GM18508 (cell line): ENCODE measurements around the gene ADGRG1.

Source experiments
- ATAC-seq: cut with Tn5 transposase; IDR thresholded peaks from one replicate; pipeline ENCODE4 v1.9.1; 2021; ENCODE audit warnings: moderate number of reproducible peaks; ENCODE audit not compliant: insufficient read depth, unreplicated experiment

Gene ADGRG1

DNA sequence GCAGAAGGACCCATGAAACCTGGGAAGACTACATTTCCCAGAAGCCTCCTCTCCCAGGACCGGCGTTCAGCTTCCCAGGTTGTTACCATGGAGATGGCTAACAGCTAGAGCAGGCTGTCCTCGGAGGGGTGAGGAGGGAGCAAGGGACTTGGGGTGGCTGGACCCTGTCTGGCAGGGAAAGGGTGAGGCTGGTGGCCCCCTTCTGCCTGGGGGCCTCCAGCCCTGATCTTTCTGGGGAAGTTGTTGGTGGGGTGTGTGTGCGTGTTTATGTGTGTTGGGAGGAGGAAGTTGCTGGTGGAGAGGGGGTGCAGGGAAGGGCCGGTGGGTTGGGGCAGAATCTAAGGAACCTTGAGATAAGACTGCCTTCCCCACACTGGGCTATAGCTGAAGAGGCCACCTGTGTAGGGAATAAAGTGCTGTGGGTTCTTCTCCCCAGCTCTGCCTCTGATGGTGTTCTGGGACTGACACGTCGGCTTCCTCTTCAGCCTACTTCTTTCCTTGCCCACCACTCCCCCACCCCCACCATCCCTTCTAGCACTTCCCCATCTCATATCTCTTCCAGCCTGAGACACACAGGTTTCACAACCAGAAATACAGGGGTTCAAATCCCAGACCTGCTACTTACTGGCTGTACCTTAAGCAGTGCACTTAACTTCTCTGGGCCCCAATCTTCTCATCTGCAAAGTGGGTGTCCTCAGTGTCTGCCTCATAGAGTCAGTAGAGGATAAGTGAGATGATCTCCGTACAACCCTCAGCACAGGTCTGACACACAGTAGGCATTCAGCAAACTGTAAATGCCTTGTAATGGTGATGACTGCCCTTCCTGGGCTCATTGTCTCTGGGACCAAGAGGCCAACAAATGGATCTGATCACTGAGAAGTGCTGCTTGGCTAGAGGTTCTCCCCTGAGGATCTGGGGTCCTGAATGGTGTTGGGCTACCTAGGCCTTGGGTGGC lies 66.6 kb downstream of the ADGRG1 start, which contains the start of gene DRC7:
Gene DRC7 (plus strand): TSS at position 82 of the 955 bp plus-strand sequence. CDS start 3,144 bp downstream, outside the sequence.
- no peak for ATAC-seq

DNA sequence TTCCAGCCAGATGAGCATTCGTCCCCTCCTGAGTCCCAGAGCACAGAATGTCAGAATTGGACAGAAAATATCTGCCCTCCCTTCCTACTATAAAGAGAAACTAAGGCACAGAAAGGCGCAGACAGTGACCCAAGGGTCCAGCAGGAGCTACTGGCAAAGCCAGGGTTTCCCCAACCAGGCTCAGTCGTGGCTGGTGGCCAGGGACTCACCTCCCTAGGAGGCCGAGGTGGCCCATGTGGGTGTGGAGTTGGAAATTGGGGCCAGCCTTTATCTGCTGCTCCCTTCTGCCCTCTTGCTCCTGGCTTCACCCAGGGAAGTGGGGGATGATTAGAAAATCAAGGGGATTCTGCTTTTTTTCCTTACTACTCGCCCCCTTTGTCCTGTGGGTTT lies 67.2 kb downstream of the ADGRG1 start:
- ATAC-seq = no peak

DNA sequence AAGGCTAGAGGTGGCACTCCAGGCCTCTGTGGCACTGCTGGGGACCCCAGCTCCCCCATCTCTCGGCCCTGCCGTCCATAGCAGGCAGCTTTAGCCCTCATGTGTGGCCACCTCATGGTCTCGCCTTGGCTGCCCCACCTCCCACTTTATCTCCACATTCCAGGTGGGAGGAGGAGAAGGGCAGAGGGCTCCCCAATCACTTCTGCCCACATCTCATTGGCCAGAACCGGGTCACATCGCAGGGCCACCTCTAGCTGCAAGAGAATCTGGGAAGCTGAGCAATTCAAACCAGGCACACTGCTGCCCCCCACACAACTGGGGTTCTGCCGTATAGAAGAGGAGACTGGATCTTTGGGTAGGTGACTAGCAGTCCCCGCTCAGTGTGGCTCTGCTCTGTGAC lies 67.8 kb downstream of the ADGRG1 start:
- no peak for ATAC-seq

DNA sequence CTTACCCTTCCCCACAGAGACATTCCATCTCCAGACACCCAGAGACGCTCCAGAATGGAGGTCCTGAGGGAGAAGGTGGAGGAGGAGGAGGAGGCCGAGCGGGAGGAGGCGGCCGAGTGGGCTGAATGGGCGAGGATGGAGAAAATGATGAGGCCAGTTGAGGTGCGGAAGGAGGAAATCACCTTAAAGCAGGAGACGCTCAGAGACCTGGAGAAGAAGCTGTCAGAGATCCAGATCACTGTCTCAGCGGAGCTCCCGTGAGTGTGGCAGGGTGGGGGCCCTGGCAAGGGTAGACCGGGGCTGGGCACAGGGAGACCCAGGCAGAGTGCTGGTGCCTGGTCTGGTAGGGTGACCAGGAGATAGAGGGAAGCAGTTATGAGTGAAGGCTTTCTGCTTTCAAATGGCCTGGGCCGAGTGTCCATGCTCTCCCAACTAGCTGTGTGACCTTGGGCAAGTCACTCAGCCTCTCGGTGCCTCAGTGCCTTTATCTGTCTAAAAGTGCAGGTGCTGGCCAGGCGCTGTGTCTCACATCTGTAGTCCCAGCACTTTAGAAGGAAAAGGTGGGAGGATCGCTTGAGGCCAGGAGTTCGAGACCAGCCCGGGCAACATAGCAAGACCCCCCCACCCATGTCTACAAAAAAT lies 69.6 kb downstream of the ADGRG1 start:
- no peak for ATAC-seq

DNA sequence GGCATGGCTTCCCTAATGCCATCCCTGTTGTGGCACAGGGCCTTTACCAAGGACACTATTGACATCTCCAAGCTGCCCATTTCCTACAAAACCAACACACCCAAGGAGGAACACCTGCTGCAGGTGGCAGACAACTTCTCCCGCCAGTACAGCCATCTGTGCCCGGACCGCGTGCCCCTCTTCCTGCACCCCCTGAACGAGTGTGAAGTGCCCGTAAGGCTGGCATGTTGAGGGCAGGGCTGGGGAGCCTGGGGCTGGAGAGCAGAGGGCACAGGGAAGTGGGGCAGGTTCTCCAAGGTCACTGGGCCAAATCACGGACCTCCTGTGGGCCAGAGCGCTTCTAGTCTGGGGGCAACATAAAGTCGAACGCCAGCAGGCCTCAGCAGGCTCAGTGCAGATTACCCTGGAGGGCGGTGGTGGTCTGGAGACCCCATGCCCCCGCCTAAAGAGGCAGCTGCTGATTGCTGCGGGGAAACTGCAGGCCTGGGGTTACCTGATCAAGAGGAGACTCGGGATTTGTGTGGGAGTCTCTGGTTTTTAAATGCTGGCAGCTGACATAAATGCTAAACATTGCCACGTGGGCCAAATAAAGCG lies 70.5 kb downstream of the ADGRG1 start:
- no peak for ATAC-seq

DNA sequence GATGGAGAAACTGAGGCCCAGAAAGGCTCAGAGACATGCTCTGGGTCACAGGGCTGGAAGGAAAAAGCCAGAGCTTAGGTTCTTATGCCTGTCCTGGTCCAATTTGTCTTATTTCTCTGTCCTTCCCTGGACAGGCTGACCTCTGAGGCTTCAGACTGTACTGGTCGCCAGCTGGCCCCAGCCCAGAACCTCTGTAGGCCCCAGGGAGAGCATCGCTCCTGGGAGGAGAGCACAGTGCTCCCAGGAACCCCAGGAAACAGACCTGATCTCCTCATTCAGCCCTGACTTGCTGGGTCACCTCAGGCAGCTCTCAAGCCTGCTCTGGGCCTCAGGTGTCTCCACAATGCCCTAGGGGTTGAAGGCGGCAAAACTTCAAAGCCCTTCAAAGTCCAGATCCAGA lies 71.1 kb downstream of the ADGRG1 start:
- no peak for ATAC-seq

DNA sequence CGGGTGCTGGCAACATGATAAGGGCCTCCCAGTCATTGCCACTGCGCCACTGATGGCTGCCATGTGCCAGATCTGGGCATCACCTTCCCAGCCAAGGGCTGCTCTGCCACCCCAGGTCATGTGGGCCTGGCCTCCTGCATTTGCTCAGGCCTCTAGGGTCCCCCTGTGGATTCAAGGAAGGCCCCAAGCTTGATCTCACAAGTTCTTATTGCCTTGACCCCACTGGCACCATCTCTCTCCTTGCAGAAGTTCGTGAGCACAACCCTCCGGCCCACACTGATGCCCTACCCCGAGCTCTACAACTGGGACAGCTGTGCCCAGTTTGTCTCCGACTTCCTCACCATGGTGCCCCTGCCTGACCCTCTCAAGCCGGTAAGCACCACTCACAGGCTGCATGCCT lies 71.5 kb downstream of the ADGRG1 start:
- no peak for ATAC-seq

DNA sequence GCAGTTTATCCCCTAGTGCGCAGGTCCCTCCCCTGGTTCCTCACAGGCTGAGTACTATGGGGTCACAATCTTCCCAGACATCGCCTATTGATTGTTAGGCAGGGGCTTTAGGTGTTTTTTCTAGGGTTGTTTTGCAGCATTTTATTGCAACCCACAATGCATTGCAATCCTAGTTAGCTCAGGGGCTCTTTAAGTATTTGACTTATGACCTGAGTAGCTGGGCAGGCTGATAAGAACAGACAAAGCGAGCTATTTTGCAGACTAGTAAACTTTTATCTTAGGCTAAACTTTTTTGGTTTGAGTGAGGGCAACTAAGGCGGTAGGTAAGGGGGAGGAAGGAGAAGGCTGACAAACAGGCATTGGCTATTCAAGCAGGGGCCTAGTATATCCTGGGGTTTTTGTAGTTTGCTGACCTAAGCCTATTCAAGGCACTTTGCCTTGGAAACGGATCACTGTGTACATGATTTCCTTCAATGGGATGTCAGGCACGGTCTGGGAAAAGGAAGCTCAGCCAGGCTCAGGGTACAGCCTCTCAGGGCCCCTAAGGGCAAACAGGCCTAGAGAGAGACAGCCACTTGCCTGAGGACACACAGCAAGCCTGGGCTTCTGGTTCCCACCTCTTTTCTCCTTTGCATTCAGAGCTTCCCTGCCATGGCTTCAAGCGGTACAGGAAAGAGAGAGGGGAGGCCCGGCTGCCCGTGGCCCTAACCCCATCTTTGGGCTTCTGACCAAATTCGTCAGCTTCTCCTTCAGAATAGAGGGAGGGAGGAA lies 72.5 kb downstream of the ADGRG1 start:
- no peak for ATAC-seq

DNA sequence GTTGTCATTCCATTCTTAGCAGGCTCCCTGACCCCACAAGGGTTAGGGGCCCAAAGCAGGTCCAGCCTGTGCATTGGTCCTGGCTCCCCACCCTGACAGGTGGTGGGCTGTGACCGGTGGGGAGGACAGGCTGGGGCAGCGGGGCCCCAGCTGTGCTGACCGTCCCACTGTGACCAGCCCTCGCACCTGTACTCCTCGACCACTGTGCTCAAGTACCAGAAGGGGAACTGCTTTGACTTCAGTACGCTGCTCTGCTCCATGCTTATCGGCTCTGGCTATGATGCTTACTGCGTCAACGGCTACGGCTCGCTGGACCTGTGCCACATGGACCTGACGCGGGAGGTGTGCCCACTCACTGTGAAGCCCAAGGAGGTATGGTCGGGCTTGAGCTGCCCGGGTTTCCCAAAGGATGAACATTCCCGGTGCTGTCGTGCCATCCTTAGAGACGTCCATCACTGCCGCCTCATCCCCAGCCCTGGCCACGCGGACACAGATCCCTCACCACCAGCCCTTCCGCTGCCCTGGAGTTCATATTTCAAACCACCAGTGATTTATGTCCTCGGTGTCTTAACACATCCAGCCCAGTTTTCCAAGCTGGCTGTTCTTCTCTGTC lies 73.4 kb downstream of the ADGRG1 start:
- ATAC-seq = no peak

DNA sequence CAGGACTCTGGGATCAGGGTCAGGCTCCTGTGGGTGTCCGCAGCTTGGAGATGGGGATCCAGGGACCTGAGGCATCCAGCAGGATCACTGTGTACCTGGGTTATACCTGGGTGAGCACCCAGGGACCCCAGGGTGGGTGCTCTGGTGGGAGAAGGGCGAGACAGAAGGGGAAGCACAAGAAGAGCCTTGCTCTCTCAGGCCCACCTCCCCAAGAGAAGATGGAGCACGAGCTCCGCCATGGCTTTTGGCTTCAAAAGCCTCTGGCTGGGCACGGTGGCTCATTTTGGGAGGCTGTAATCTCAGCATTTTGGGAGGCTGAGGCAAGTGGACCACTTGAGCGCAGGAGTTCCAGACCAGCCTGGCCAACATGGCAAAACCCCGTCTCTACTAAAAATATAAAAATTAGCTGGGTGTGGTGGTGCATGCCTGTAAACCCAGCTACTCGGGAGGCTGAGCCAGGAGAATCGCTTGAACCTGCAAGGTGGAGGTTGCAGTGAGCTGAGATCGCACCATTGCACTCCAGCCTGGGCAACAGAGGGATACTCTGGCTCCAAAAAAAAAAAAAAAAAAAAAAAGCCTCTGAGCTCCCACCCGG lies 75.1 kb downstream of the ADGRG1 start:
- ATAC-seq = no peak

DNA sequence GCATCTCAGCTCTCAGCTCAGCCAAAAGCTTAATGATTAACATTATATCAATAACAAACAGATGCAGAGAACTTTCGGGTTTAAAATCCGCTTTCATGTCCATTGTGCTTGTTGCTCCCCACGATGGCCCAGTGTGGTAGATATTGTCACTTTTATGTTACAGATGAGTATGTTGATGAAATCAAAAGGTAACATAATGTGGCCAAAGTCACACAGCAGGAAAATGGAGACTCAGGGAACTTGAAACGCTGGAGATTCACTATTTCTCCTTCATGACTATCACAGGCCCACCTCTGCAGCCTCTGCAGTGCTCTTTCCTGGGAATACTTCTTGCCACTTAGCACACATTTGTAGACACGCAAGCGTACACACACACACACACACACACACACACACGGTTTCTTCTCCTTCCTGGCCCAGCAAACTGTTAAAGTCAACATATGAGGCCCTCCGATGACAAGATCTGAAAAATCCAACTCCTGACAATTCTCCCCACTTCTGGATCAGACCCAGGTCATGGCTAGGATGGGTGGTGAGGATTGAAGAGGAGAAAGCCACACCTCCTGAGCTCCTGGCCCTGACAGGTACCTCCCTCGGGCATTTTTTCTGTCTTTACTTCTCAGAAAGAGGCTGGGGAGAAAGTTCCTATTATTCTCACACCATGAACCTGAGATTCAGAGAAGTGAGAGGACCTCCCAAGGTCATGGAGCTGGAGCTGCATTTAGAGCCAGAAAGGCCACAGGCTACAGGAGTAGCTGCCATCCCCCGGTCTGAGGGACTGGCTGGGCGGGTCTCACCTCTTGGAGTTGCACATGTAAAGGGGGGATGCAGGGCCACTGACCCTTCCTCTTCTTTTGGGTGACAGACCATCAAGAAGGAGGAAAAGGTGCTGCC lies 75.8 kb downstream of the ADGRG1 start:
- no peak for ATAC-seq

DNA sequence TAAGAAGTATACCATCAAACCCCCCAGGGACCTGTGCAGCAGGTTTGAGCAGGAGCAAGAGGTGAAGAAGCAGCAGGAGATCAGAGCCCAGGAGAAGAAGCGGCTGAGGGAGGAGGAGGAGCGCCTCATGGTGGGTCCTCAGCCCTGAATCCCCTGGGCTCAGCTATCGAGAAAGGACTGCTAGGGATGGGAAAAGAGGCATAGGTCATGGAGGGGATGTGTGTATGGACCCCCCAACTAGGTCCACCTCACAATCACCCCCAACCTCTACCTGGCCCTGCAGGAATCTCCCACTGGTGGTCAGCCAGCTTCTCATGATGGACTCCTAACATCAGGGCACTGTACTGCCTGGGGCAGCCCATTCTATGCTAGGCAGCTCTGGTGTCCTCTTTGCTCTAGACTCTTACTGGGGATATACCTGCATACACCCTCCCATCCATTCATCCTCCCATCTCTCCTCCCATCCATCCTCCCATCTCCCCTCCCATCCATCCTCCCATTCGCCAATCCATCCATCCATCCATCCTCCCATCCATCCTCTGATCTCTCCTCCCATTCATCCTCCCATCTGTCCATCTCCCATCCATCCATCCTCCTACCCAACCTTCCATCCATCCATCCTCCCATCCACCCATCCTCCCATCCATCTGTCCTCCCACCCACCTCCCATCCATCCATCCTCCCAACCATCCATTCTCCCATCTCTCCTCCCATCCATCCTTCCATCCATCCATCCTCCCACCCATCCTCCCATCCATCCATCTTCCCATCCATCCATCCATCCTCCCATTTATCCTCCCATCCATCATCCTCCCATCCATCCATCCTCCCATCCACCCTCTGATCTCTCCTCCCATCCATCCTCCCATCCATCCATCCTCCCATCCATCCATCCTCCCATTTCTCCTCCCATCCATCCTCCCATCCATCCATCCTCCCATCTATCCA lies 76.7 kb downstream of the ADGRG1 start:
- no peak for ATAC-seq

DNA sequence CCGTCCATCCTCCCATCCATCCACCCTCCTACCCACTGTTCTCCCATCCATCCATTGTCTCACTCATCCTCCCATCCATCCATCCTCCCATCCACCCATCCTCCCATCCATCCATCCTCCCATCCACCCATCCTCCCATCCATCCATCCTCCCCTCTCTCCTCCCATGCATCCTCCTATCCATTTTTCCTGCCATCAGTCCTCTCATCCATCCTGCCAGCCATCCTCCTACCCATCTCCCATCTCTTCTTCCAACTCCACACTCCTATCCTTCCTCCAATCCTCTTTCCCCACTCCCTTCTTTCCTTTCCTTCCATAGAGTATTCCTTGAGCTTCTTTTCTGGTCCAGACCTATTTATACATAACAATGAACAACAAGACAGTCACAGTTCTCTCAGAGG lies 78.3 kb downstream of the ADGRG1 start:
- no peak for ATAC-seq

DNA sequence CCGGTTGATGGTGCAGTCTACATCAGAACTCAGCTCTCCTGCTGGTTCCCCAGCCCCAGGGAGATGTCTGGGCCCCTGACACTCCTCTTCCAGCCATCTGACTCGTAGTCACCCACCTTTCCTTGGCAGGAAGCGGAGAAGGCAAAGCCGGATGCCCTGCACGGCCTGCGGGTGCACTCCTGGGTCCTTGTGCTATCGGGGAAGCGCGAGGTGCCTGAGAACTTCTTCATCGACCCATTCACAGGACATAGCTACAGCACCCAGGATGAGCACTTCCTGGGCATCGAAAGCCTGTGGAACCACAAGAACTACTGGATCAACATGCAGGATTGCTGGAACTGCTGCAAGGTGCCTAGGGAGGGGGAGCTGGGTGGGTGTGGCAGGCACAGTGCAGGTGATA lies 78.9 kb downstream of the ADGRG1 start:
- ATAC-seq = no peak

DNA sequence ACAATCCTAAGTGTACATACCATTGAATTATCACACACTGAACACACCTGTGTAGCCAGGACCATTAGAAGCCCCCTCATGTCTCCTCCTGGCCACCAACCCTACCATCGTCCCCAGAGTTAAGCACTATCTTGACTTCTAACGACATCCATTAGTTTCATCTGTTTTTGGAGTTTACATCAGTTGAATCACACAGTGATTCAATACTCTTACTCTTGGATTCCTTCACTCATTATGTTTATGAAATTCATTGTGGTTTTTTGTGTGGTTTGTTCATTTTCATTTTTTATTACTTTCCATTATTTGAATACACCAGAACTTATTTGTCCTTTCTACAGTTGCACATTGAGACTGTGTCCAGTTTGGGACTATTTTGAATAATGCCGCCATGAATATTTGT lies 79.7 kb downstream of the ADGRG1 start:
- no peak for ATAC-seq

DNA sequence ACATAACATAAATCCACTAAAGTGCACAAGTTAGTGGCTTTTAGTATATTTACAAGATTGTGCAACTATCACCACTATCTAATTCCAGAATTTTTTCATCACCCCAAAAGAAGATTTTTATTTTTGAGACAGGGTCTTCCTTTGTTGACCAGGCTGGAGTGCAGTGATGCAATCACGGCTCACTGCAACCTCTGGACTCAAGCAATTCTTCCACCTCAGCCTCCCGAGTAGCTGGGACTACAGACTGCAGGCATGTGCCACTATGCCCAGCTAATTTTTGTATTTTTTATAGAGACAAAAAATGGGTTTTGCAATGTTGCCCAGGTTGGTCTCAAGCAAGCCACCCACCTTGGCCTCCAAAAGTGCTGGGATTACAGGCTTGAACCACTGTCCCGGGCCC lies 81.2 kb downstream of the ADGRG1 start:
- ATAC-seq = no peak

DNA sequence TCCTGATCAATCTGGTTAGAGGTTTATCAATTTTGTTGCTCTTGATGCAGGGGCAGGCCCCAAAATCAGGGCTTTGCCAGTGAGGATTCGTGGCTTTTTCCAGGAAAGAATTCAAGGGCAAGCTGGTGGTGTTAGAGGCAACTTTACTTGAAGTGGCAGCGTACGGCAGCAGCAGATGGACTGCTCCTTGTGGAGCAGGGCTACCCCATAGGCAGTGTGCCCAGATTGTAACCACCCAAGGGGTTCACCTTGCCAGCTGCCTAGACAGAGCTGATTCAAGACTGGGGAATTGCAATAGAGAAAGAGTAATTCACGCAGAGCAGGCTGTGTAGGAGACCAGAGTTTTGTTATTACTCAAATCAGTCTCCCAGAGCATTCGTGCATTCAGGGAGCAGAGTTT lies 82.9 kb downstream of the ADGRG1 start:
- ATAC-seq = no peak

DNA sequence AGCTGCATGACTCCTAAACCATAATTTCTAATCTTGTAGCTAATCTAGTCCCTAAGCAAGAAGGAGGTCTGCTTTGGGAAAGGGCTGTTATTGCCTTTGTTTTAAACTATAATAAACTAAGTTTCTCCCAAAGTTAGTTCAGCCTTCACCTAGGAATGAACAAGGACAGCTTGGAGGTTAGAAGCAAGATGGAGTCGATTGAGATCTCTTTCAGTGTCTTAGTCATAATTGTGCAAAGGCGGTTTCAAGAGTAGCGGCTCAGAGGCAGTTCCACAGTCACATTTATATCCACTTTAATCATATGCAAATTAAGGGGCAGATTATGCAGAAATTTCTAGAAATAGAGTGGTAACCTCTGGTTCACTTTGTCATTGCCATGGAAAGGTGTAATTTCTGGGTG lies 83.6 kb downstream of the ADGRG1 start:
- ATAC-seq = no peak
